Measurements from ENCODE around the gene SRXN1. TPM values are rescaled to one million over a fixed set of nuclear protein-coding genes. Genes with fewer than 3 reads are reported as not detected.

The SRXN1 gene
- total RNA-seq, 4 donors from 2014 or later, result 54.3 to 212 (median 135) TPM

DNA sequence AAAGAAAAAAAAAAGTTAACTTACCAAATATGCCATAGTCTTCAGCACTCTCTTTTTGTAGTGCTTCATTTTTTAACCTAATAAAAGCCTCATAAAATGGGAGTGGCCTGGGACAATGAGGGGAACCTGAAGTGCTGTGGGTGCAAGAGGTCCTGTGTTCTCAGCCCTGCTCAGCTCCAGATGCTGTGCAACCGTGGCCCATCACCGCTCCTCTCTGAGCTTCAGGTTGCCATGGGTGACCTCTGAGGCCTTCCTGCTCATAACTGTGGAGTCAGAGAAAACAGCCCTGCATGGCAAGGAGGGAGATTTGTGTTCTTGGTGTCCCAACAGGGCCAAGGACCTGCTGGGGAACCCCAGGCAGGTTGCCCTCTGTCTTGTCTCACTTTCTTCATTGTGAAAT, 52.9 kb downstream of the SRXN1 start:
- no peak overlapping the region for H3K4me3 ChIP-seq (replicated peaks in 1 of 3)
- H3K4me1 ChIP-seq, result no peaks in the 10 kb centered on the region
- no peaks in the 10 kb centered on the region for H3K27me3 ChIP-seq
- no peaks in the 10 kb centered on the region for H3K36me3 ChIP-seq
- H3K9me3 ChIP-seq, result no peaks in the 10 kb centered on the region
- H3K27ac ChIP-seq, result no peak overlapping the region
- intact Hi-C loops (cut with DNase I), result no loop called here
- TF ChIP-seq POLR2A (IDR thresholded peaks at IDR 0.05), result no peak
- TF ChIP-seq CTCF (IDR thresholded peaks at IDR 0.05), result no peak
- 92 to 100% methylated on average over 2 of the region's 2 CpGs for WGBS, 2 donors
- DNase-seq, result no peak

GRCh38 chr20:598133-598850, 54.7 kb downstream of the SRXN1 start:
- H3K27me3 ChIP-seq, result no peaks in the 10 kb centered on the region
- no peak overlapping the region for H3K4me3 ChIP-seq (replicated peaks in 1 of 3)
- 78 to 85% methylated on average over 13 of the region's 13 CpGs for WGBS, 2 donors
- intact Hi-C loops (cut with DNase I), result no loop called here
- no peaks in the 10 kb centered on the region for H3K36me3 ChIP-seq
- no peak for TF ChIP-seq CTCF (IDR thresholded peaks at IDR 0.05)
- TF ChIP-seq POLR2A (IDR thresholded peaks at IDR 0.05), result no peak
- no peaks in the 10 kb centered on the region for H3K9me3 ChIP-seq
- H3K27ac ChIP-seq, result no peak overlapping the region
- H3K4me1 ChIP-seq, result no peaks in the 10 kb centered on the region
- DNase-seq, result no peak

- H3K4me1 ChIP-seq, result no peaks in the 10 kb centered on the region
- H3K36me3 ChIP-seq, result no peaks in the 10 kb centered on the region
- H3K27me3 ChIP-seq, result no peaks in the 10 kb centered on the region
- H3K4me3 ChIP-seq (replicated peaks in 1 of 3), result no peak overlapping the region
- no peak overlapping the region for H3K27ac ChIP-seq
- DNase-seq, result no peak
- no peaks in the 10 kb centered on the region for H3K9me3 ChIP-seq
- intact Hi-C loops (cut with DNase I), result no loop called here
- TF ChIP-seq POLR2A (IDR thresholded peaks at IDR 0.05), result no peak
- no peak for TF ChIP-seq CTCF (IDR thresholded peaks at IDR 0.05)
- WGBS, 2 donors, result 91 to 93% methylated on average over 2 of the region's 2 CpGs
These were observed 55.4 kb downstream of the SRXN1 start for GRCh38 chr20:597560-597959.

Other genes starting within 250 kb of the SRXN1 start
- gene RBCK1, start 244.9 kb downstream of the SRXN1 start, total RNA-seq, result 10 to 100 TPM; 49.2 to 90.2 (median 71.0) TPM
- 10 to 100 TPM; 34.1 to 40.5 (median 35.6) TPM for gene TBC1D20, start 190.7 kb downstream of the SRXN1 start, total RNA-seq
- gene CSNK2A1, start 109.4 kb downstream of the SRXN1 start, total RNA-seq, result 100 to 1,000 TPM in 3 of 4 donors, 10 to 100 TPM in 1; 88.0 to 153 (median 105) TPM
- gene TCF15, start 42.9 kb downstream of the SRXN1 start, total RNA-seq, result under 1 TPM in 1 of 4 donors, not detected in 3; 0.59 TPM
- not detected for gene SCRT2, start 22.6 kb upstream of the SRXN1 start, total RNA-seq
- 1 to 10 TPM in 1 of 4 donors, under 1 TPM in 3; 0.24 to 2.0 (median 0.63) TPM for gene SLC52A3, start 115.3 kb upstream of the SRXN1 start, total RNA-seq
- 10 to 100 TPM in 1 of 4 donors, 1 to 10 TPM in 3; 7.0 to 15.5 (median 8.5) TPM for gene FAM110A, start 180.5 kb upstream of the SRXN1 start, total RNA-seq

Data from thyroid gland (tissue), 4 donors.